GM12801 (cell line): ENCODE measurements around the gene SYTL1.

ENCODE experiments used
- CTCF ChIP-seq: IDR thresholded peaks from one replicate; pipeline ENCODE4 v1.5.1; 2011; ENCODE audit warnings: control low read depth; ENCODE audit not compliant: insufficient read length; ENCODE audit errors: extremely low read depth

SYTL1 gene, protein sequence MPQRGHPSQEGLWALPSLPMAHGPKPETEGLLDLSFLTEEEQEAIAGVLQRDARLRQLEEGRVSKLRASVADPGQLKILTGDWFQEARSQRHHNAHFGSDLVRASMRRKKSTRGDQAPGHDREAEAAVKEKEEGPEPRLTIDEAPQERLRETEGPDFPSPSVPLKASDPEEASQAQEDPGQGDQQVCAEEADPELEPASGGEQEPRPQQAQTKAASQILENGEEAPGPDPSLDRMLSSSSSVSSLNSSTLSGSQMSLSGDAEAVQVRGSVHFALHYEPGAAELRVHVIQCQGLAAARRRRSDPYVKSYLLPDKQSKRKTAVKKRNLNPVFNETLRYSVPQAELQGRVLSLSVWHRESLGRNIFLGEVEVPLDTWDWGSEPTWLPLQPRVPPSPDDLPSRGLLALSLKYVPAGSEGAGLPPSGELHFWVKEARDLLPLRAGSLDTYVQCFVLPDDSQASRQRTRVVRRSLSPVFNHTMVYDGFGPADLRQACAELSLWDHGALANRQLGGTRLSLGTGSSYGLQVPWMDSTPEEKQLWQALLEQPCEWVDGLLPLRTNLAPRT

DNA sequence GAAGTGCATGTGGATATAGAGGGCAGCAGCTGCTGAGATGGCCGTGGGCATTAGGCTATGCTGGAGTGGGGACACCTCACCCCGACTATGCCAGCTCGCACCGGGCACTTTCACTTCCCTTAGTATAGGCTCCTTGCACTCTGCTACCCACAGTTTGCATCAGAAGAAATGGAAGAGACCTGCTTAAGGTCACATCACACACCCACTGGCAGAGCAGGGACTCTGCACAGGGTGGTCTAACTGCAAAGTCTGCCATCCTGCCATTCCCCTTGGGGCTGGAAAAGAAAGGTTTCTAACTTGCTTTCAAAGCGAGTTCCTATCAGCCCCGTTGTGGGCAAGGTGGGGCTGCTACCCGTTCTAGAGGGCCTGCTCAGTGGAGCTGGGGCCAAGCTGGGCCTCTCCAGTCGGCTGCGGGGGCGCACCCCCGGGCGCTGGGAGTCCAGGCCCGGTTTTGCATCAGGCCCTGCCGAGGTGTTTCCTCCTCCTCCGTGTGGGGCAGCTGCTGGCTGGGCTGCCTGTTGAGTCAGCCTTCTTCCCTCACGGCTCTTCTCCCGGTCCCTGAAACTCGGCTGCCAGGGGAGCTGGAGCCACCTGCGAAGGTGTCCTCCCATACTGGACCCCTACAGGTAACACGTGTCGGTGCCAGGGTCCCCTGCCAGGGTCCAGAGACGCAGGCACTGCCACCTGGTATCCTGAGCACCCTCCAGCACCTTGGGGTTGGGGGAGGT, at the start of gene SYTL1:
TSS of gene SYTL1 (plus strand) at position 498 of the 728 bp plus-strand sequence. CDS start 3,313 bp downstream, outside the sequence.
- no peak for TF ChIP-seq CTCF

DNA sequence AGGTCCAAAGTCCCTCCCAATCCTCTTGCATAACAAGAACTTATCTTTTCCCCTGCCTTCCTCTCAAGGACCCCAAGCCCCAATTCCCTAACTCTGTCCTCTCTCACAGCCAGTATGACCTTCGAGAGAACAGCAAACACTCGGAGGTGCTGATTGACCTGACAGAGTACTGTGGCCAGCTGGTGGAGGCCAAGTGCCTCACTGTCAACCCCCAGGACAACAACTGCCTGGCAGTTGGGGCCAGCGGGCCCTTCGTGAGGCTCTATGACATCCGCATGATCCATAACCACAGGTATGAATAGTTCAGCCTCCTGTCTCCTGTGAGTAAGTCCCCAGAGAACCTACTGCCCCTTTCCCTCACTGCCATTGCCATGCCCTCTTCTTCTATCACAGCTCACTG, 49.7 kb upstream of the SYTL1 start:
- TF ChIP-seq CTCF = no peak

DNA sequence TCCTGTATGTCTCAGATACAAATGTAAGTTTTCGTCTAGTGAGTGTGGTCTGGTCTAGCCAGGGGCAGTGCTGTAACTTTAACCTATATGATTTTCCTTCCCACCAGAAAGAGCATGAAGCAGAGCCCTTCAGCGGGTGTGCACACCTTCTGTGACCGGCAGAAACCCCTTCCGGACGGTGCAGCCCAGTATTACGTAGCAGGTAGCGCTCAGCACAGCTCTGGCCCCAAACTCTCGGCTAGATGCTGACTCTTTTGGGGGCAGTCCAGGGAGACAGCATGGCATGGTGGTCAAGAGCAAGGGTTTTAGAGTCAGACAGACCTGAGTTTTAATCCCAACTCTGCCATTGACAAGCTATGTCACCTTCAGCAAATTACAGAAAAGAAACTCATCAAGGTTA, 47.9 kb upstream of the SYTL1 start:
- TF ChIP-seq CTCF = no peak

DNA sequence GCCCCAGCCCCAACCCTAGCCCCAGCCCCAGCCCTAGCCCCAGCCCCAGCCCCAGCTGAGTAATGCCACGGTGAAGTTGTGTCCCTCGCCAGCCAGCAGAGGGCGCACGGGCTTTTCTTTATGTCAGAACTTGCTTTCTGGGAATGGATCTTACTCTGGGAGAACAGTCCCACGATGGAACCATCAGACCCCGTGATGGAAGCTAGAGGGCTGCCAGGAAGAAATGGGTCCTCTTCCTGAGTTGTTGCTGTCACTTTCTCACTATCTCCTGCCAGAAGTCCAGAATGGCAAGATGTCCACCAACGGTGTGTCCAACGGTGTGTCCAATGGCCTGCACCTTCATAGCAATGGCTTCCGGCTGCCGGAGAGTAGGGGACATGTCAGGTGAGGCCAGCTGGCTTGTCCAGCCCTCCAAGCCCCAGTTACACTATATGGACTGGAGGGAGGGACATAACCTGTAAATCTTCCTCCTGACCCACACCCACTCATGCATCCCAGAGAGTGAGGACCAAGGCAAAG, 45.0 kb upstream of the SYTL1 start:
- no peak for TF ChIP-seq CTCF

DNA sequence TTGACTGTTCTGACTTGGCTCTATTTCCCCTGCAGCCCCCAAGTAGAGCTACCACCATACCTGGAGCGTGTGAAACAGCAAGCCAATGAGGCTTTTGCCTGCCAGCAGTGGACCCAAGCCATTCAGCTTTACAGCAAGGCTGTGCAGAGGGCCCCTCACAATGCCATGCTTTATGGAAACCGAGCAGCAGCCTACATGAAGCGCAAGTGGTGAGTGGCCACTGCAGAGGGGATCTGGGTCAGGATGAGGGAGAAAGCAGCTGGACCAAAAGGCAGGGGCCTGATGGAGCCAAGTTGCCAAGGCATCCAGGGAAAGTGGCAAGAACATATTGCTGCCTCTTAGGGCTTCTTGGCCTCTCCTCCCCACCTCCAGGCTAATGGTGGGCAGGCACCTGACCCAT, 43.9 kb upstream of the SYTL1 start:
- TF ChIP-seq CTCF = no peak

DNA sequence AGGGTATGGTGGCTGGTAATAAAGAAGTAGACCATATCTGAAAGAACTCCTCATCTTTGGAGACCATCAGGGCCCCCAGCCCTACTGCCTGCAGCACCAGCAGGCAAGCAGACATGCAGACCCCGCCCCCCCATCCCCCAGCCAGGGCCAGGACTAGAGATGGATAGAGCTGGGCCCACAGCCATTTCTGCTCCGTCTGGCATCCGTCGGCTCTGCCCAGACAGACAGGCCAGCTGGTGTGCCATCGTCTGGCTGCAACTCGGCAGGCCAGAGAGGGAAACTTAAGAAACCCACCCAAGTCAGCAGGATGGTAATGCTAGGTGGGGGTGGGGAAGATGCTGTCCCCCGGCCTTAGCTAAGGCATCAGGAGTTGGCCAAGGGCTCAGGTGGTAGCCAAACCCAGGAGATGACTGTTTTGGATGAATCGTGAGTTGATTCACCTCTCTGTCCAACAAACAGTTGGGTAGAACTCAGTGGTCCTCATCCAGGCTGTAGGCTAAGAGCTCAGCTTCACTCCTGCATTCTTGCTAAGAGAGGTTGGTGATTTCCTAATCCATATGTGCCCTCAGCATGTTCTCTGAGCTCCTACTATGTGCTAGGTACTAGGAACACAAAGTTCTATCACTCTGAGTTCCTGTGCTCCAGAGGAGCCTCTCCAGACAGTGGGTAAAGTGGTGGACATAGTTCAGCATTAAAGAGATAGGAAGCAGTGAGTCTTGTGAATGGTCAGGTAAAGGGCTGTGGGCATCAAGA, 43.0 kb upstream of the SYTL1 start:
- no peak for TF ChIP-seq CTCF
